T-helper 17 cell (primary cell): ENCODE results near the gene IGSF9. TPM values are rescaled to one million over a fixed set of nuclear protein-coding genes. Genes with fewer than 3 reads are reported as not detected.

ENCODE experiments used
- ATAC-seq: fragments of 150-1000 bp; cut with Tn5 transposase; 2 replicates; pipeline ENCODE4 v1.10.0; 2021; ENCODE audit warnings: mild to moderate bottlenecking, moderate library complexity
- DNase-seq, 3 donors: peaks; one replicate each; pipeline versions ENCODE4 v3.0.0 to v3.0.0-alpha.2; 2020 to 2021
- H3K9me3 ChIP-seq: one replicate; pipeline ENCODE4 v1.7.0; 2013; ENCODE audit warnings: low read length, mild to moderate bottlenecking; ENCODE audit not compliant: control insufficient read depth, poor library complexity, severe bottlenecking
- H3K27ac Mint-ChIP-seq: one replicate; pipeline ENCODE4 v1.8.0; 2022; ENCODE audit warnings: mild to moderate bottlenecking, moderate library complexity, mixed read lengths
- H3K27me3 Mint-ChIP-seq: one replicate; pipeline ENCODE4 v1.8.0; 2022; ENCODE audit warnings: mixed read lengths
- H3K36me3 Mint-ChIP-seq: one replicate; pipeline ENCODE4 v1.8.0; 2022; ENCODE audit warnings: low read depth, mixed read lengths
- H3K4me1 Mint-ChIP-seq: one replicate; pipeline ENCODE4 v1.8.0; 2022; ENCODE audit warnings: mild to moderate bottlenecking, mixed read lengths
- H3K4me3 Mint-ChIP-seq: one replicate; pipeline ENCODE4 v1.8.0; 2022; ENCODE audit warnings: mild to moderate bottlenecking, moderate library complexity, mixed read lengths
- total RNA-seq, 4 donors: library from RNA in 2 of 4; stranded (reverse) in 2 of 4; gene quantifications; one replicate each; pipeline ENCODE4 v1.2.3 and lab custom pipeline; 2022 to 2026

The IGSF9 gene
- total RNA-seq, 2 donors from 2014 or later = 0.07 TPM; not detected in 1

GRCh38 chr1:159879136-159879535, 66.3 kb downstream of the IGSF9 start:
- Mint-ChIP-seq H3K36me3 (peaks cover 7% of the 10 kb centered on the region), H3K4me3 (no peak overlapping the region)
- ATAC-seq = no peak

GRCh38 chr1:159877695-159878444, 67.5 kb downstream of the IGSF9 start:
- peaks cover 8% of the 10 kb centered on the region for H3K36me3 Mint-ChIP-seq
- H3K4me3 Mint-ChIP-seq = no peak overlapping the region
- no peak overlapping the region for H3K27ac Mint-ChIP-seq
- H3K27me3 Mint-ChIP-seq = peaks cover 32% of the 10 kb centered on the region
- DNase-seq (no peak), ATAC-seq (no peak)
- H3K4me1 Mint-ChIP-seq = peaks cover 10% of the 10 kb centered on the region
- H3K9me3 ChIP-seq = no peaks in the 10 kb centered on the region

More at GRCh38 chr1:159879136-159879535, 66.3 kb downstream of the IGSF9 start:
- no peak for DNase-seq
- Mint-ChIP-seq H3K27me3 (peaks cover 32% of the 10 kb centered on the region), H3K4me1 (peaks cover 7% of the 10 kb centered on the region), H3K27ac (peak overlapping the region; percentile 39)
- H3K9me3 ChIP-seq = no peaks in the 10 kb centered on the region

Other genes starting within 250 kb of the IGSF9 start
- not detected for gene CRP, start 231.0 kb downstream of the IGSF9 start, total RNA-seq
- 10 to 100 TPM in 1 of 2 donors, 1 to 10 TPM in 1; 7.9 to 12.0 TPM for gene DUSP23, start 164.7 kb downstream of the IGSF9 start, total RNA-seq
- under 1 TPM; 0.27 to 0.81 TPM for gene FCRL6, start 143.3 kb downstream of the IGSF9 start, total RNA-seq
- gene SLAMF8, start 118.7 kb downstream of the IGSF9 start, total RNA-seq = under 1 TPM in 1 of 2 donors, not detected in 1; 0.44 TPM
- not detected for gene VSIG8, start 83.0 kb downstream of the IGSF9 start, total RNA-seq
- gene CFAP45, start 45.4 kb downstream of the IGSF9 start, total RNA-seq = 1 to 10 TPM; 4.6 to 6.3 TPM
- gene TAGLN2, start 20.1 kb downstream of the IGSF9 start, total RNA-seq = 100 to 1,000 TPM; 515 to 717 TPM
- gene SLAMF9, start 8.6 kb upstream of the IGSF9 start, total RNA-seq = not detected
- gene PIGM, start 86.4 kb upstream of the IGSF9 start, total RNA-seq = 1 to 10 TPM; 2.7 to 3.0 TPM
- gene KCNJ10, start 124.5 kb upstream of the IGSF9 start, total RNA-seq = not detected
- not detected for gene KCNJ9, start 135.9 kb upstream of the IGSF9 start, total RNA-seq
- gene IGSF8, start 153.0 kb upstream of the IGSF9 start, total RNA-seq = 10 to 100 TPM; 29.3 to 36.8 TPM
- not detected for gene ATP1A2, start 170.1 kb upstream of the IGSF9 start, total RNA-seq
- gene ATP1A4, start 206.0 kb upstream of the IGSF9 start, total RNA-seq = under 1 TPM in 1 of 2 donors, not detected in 1; 0.27 TPM
- gene CASQ1, start 245.0 kb upstream of the IGSF9 start, total RNA-seq = not detected